ENCODE measurements around the gene FBF1. TPM values are rescaled to one million over a fixed set of nuclear protein-coding genes. Genes with fewer than 3 reads are reported as not detected.

Gene FBF1
- total RNA-seq, 3 donors from 2014 or later: 5.2 to 13.6 (median 5.5) TPM

DNA sequence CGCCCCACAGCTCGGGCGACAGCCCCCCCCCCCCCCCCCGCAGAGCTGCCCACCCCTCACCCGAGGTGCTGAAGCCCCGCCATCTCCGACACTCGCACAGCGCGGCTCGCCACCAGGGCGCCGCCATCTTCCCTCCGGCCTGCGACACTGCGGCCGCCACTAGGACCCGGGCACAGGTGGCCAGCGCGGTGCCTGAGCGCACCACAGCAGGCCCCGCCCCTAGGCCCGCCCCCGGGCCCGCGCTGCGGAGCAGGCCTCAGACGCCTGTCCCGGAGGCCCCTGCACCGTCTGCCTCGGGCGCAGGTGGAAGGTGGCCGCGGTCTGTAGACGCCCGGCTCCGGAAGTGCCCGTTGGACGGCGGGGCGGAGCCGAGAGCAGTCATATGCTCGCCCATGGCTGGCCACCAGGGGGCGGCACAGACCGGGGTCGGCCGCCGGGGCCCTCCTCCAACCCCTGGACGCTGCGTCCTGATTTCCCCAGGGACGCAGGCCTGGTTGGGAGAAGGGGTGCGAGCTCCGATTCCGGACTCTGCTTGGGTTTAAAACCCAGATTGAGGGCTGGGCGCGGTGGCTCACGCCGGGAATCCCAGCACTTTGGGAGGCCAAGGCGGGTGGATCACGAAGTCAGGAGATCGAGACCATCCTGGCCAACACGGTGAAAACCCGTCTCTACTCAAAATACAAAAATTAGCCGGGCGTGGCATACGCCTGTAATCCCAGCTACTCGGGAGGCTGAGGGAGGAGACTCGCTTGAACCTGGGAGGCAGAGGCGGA is 35.9 kb downstream of the FBF1 start, which contains the start of gene MRPL38:
TSS of gene MRPL38 (minus strand) at position 136 of the 773 bp plus-strand sequence. CDS start at position 127, 9 bp downstream.
- H3K9me3 ChIP-seq: no peaks in the 10 kb centered on the region
- DNase-seq: peak; percentile 94 to 98 (median 98)
- H3K4me1 ChIP-seq (ENCODE audit: low read depth): peaks cover 7% of the 10 kb centered on the region
- intact Hi-C loops (cut with DNase I, micrococcal nuclease): loop anchor here (10.0 kb wide), 1 partner anchor 100 kb away; the partner anchor contains the start of gene CDK3 (in 2 of the 2)
- no peaks in the 10 kb centered on the region for H3K36me3 ChIP-seq (ENCODE audit: low read depth)
- peak; percentile 99 for TF ChIP-seq CTCF (IDR thresholded peaks at IDR 0.05)
- ATAC-seq: peak; percentile 97
- H3K4me3 ChIP-seq: peak within 1 kb of the TSS; percentile 74

- Histone ChIP-seq H3K36me3 (ENCODE audit: low read depth) (no peaks in the 10 kb centered on the region), H3K9me3 (no peaks in the 10 kb centered on the region), H3K4me1 (ENCODE audit: low read depth) (peaks cover 7% of the 10 kb centered on the region), H3K4me3 (no peak overlapping the region)
- intact Hi-C loops (cut with DNase I, micrococcal nuclease): loop anchor here (10.0 kb wide), 1 partner anchor 102 kb away; the partner anchor contains the start of gene CDK3 (in 2 of the 2)
- DNase-seq (no peak), ATAC-seq (no peak)
- no peak for TF ChIP-seq CTCF (IDR thresholded peaks at IDR 0.05)
Measured at GRCh38 chr17:75902406-75902805, 38.4 kb downstream of the FBF1 start.

DNA sequence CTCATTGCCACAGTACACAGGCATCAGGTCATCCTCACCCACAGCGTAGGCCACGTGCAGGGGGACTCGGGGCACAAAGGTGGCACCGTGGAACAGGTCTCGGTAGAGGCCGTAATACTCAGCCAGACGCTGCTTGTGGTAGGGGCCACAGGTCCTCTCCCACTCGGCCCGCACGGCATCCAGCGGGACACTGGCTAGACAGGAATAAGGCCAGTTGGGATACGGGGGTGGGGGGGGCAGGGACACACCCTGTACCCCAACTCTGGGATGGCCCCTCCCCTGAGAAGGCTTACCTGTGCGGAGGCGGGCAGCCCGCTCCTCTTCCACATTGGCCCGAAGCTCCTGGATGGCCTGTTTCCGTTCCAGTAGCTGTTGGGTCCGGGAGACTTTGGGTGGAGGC is 39.1 kb downstream of the FBF1 start:
- ATAC-seq (no peak), DNase-seq (no peak)
- Histone ChIP-seq H3K4me1 (ENCODE audit: low read depth) (peaks cover 11% of the 10 kb centered on the region), H3K4me3 (no peak overlapping the region), H3K36me3 (ENCODE audit: low read depth) (no peaks in the 10 kb centered on the region), H3K9me3 (no peaks in the 10 kb centered on the region)
- intact Hi-C loops (cut with DNase I, micrococcal nuclease): loop anchor here (10.0 kb wide), 1 partner anchor 103 kb away; the partner anchor contains the start of gene CDK3 (in 2 of the 2)
- no peak for TF ChIP-seq CTCF (IDR thresholded peaks at IDR 0.05)

GRCh38 chr17:75900691-75901533 is 39.9 kb downstream of the FBF1 start:
- intact Hi-C loops (cut with DNase I, micrococcal nuclease): loop anchor here (10.0 kb wide), 1 partner anchor 104 kb away; the partner anchor contains the start of gene CDK3 (in 2 of the 2)
- H3K36me3 ChIP-seq (ENCODE audit: low read depth): no peaks in the 10 kb centered on the region
- no peaks in the 10 kb centered on the region for H3K9me3 ChIP-seq
- DNase-seq: no peak
- no peak for TF ChIP-seq CTCF (IDR thresholded peaks at IDR 0.05)
- peaks cover 12% of the 10 kb centered on the region for H3K4me1 ChIP-seq (ENCODE audit: low read depth)
- ATAC-seq: no peak
- H3K4me3 ChIP-seq: no peak overlapping the region

DNA sequence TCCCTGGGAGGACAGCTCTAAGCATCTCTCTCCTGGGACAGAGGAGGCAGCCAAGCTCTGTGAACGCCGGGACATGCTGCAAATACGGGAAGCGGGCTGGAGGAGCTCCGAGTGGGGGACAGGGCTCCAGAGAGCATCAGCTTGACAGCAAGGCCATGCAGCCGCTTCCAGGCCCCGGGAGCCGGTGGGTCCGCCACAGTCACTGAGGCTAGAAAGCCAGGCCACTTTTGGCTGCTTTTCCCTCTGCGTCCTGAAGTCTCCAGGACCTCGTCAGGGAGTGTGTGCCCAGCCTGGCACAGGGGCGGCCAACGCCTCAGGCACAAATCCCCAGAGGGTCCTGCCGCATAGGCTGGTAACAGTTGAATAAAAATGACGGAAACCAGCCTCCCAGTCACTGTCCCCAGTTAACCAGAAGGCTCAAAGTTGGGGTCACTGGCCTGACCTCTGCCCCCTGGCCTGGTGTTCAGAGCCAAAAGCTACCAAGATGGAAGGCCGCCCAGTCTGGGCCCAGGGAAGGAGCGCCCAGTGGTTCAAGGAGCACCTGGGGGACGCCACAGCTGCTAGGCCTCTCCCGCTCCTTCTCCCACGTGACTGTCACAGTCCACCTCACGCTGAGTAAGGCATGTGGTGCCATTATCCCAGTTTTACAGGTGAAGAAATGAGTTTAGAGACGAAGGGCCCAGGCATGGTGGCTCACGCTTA is 40.9 kb downstream of the FBF1 start:
- TF ChIP-seq CTCF (IDR thresholded peaks at IDR 0.05): no peak
- ATAC-seq (no peak), DNase-seq (no peak)
- intact Hi-C loops (cut with DNase I, micrococcal nuclease): loop anchor here (10.0 kb wide), 1 partner anchor 105 kb away; the partner anchor contains the start of gene CDK3 (in 2 of the 2)
- no peaks in the 10 kb centered on the region for H3K9me3 ChIP-seq
- H3K4me3 ChIP-seq: no peak overlapping the region
- H3K4me1 ChIP-seq (ENCODE audit: low read depth): peaks cover 22% of the 10 kb centered on the region
- H3K36me3 ChIP-seq (ENCODE audit: low read depth): no peaks in the 10 kb centered on the region

All from mucosa of descending colon (tissue), 3 donors.